ENCODE data around the gene OR1K1.

- TF ChIP-seq POLR2AphosphoS5 (IDR thresholded peaks at IDR 0.05; ENCODE audit: low read depth, low read length) (no peak), TAF1 (IDR thresholded peaks at IDR 0.05; ENCODE audit: borderline replicate concordance, insufficient read depth, low read length) (no peak), SIN3A (IDR thresholded peaks at IDR 0.05; ENCODE audit: borderline replicate concordance, insufficient read depth, low read length) (no peak)
- TF ChIP-seq, protein P1, sequence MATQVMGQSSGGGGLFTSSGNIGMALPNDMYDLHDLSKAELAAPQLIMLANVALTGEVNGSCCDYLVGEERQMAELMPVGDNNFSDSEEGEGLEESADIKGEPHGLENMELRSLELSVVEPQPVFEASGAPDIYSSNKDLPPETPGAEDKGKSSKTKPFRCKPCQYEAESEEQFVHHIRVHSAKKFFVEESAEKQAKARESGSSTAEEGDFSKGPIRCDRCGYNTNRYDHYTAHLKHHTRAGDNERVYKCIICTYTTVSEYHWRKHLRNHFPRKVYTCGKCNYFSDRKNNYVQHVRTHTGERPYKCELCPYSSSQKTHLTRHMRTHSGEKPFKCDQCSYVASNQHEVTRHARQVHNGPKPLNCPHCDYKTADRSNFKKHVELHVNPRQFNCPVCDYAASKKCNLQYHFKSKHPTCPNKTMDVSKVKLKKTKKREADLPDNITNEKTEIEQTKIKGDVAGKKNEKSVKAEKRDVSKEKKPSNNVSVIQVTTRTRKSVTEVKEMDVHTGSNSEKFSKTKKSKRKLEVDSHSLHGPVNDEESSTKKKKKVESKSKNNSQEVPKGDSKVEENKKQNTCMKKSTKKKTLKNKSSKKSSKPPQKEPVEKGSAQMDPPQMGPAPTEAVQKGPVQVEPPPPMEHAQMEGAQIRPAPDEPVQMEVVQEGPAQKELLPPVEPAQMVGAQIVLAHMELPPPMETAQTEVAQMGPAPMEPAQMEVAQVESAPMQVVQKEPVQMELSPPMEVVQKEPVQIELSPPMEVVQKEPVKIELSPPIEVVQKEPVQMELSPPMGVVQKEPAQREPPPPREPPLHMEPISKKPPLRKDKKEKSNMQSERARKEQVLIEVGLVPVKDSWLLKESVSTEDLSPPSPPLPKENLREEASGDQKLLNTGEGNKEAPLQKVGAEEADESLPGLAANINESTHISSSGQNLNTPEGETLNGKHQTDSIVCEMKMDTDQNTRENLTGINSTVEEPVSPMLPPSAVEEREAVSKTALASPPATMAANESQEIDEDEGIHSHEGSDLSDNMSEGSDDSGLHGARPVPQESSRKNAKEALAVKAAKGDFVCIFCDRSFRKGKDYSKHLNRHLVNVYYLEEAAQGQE (IDR thresholded peaks at IDR 0.05; ENCODE audit: insufficient read depth in 1 of 2, low read depth in 2 of 2, low read length in 2 of 2) = no peak
Measured at GRCh38 chr9:122812736-122813135, 12.8 kb downstream of the OR1K1 start.

Measured in PFSK-1 (cell line).